NCI-H1105 treated with DMSO at 0.1 percent for 48 hours (cell line): ENCODE data around the gene OPCML.

Experiments
- DNase-seq: peaks from one replicate; lab custom pipeline; 2025; lab: John Stamatoyannopoulos, UW

OPCML gene

GRCh38 chr11:133503236-133503635, 29.1 kb downstream of the OPCML start:
- no peak for DNase-seq

- DNase-seq = no peak
Measured at GRCh38 chr11:133501643-133502539, 30.4 kb downstream of the OPCML start.

GRCh38 chr11:133500936-133501335, 31.4 kb downstream of the OPCML start:
- no peak for DNase-seq

- DNase-seq = no peak
Measured at GRCh38 chr11:133500435-133500834, 31.9 kb downstream of the OPCML start.

- DNase-seq = no peak
Measured at GRCh38 chr11:133498969-133499368, 33.3 kb downstream of the OPCML start.

DNA sequence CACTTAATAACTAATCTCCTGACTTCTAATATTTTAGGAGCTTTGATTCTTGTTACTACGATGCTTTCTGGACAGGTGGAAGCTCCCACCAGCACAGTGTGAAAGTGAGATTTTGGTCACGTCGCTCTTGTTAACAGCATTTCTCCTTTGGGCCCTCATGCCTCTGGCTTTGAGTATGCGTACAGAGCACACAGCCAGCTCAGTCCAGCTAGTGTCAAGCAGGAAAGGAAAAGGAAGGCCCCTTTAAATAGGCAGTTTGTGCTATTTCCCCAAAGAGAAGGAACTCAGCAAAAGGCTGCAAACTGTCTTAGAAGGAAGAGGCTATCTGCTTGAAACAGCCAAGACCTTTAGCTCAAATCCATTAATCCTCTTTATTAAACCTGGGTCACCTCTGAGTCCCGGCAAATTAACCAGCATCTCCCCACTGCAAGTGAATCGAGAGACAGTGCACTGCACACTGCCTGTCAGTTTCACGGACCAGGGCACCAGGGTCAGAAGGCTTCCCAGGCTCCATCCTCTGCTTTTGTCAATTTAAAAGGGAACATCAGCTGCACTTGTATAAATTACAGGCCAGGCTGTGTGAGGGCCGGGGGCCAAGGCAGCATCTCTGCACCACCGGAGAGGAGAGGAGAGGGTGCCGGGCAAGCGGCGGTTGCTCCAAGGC, 34.7 kb downstream of the OPCML start:
- DNase-seq = no peak

DNA sequence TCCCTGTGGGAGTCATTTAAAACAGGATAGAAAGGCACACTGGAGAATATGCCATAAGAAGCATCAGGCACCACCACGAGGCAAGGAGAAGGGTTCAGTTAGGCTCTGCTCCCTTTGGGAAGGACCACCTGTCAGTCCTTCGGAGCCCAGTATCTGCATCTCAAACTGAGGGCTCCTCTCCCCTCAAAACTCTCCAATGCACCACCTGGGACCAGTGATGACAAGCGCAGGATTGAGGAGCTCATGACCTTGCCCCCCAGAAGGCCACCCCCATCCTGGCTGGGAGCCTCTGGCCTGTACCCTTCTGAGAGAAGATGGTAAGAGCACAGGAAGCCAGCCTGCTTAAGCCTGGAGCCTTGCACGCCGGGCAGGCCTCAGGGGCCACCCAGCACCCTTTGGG, 39.4 kb downstream of the OPCML start:
- no peak for DNase-seq

GRCh38 chr11:133491680-133492383, 40.5 kb downstream of the OPCML start:
- no peak for DNase-seq

DNA sequence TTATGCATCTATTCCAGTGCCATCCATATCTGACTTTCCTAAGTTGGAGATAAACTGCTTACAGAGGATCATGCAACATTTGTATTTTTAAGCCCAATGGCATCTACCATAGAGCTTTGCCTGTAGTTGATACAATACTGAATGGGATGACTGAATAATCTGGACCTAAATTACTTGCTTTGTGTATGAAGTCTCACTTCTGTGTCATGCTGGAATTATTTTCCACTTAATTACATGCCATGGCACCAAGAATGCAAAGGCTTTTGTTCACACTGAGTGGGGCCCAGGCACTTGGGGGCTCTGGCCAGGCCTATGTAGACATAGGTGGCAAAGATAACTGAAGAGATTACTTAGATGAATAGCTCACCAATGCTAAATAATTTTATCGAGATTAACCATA, 51.6 kb downstream of the OPCML start:
- DNase-seq = no peak

GRCh38 chr11:133479209-133479608, 53.1 kb downstream of the OPCML start:
- DNase-seq = no peak

DNA sequence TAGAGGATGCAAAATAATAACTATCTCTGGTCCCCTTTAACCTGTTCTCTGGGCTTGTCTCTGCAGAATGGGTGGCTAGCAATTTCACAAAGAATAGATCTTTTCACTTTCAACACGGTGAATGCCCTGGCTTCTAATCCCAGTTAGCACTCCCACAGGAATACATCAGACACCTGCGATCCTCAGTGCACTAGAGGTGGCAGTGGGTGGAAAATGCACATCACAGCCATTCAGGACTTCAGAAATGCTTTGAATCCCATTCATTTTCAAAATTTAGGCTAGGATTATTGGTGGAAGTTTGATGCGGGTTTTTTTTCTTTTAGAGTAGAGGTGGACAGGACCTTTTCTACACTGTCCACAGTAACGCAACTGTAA, 55.1 kb downstream of the OPCML start:
- DNase-seq = no peak

GRCh38 chr11:133476570-133477250, 55.6 kb downstream of the OPCML start:
- DNase-seq = no peak

- DNase-seq = no peak
Measured at GRCh38 chr11:133474461-133474860, 57.8 kb downstream of the OPCML start.

- DNase-seq = no peak
Measured at GRCh38 chr11:133467686-133468085, 64.6 kb downstream of the OPCML start.

GRCh38 chr11:133443206-133443747, 89.0 kb downstream of the OPCML start:
- peak; percentile 73 for DNase-seq

GRCh38 chr11:133441964-133442660, 90.2 kb downstream of the OPCML start:
- DNase-seq = no peak

DNA sequence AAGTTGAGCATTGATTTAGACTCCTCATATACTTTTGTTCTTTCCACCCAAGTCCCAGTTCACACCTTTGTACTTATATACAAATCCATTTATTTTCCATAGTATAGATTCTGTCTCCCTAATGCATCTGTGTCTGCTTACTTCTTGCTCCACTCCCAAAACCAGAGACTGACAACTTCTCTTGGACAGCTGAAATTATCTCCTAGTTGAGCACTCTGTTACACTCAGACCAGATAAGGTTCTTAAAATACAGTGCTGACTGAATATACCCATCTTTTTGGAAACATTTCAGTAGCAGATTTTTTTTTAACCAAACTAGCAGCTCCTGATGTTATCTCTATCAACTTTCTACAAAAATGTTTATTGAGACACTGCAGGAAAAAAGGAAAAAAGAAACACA, 106.3 kb downstream of the OPCML start:
- no peak for DNase-seq

DNA sequence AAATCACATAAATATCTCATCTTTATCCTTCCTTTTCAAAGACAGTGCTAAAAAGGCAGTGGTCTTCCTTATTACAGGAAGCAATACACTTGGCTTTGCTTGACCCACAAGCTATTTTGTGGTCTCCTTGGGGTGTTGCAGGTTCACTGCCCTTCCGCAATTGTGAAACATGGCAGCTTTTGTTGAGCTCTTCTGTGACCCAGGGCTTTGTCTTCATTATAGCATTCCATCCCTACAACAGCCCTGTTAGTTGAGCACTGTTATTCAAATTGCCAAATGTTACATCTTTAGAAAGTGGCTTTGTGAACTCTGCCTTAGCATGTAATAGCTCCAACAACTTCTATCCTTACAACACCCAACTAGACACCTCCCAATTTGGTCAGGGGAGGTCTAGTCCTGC, 107.1 kb downstream of the OPCML start:
- no peak for DNase-seq

GRCh38 chr11:133418218-133418617, 114.1 kb downstream of the OPCML start:
- DNase-seq = no peak

GRCh38 chr11:133414506-133414905, 117.8 kb downstream of the OPCML start:
- no peak for DNase-seq

GRCh38 chr11:133413703-133414102, 118.6 kb downstream of the OPCML start:
- DNase-seq = no peak
